ENCODE results near the gene SLC35F5.
"Not testable (repeated sequence)": the region's sequence is repeated elsewhere in the genome, so short reads cannot be mapped to it uniquely, and the experiment has no call there.

Gene SLC35F5, protein sequence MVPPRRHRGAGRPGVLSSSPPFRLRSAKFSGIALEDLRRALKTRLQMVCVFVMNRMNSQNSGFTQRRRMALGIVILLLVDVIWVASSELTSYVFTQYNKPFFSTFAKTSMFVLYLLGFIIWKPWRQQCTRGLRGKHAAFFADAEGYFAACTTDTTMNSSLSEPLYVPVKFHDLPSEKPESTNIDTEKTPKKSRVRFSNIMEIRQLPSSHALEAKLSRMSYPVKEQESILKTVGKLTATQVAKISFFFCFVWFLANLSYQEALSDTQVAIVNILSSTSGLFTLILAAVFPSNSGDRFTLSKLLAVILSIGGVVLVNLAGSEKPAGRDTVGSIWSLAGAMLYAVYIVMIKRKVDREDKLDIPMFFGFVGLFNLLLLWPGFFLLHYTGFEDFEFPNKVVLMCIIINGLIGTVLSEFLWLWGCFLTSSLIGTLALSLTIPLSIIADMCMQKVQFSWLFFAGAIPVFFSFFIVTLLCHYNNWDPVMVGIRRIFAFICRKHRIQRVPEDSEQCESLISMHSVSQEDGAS

DNA sequence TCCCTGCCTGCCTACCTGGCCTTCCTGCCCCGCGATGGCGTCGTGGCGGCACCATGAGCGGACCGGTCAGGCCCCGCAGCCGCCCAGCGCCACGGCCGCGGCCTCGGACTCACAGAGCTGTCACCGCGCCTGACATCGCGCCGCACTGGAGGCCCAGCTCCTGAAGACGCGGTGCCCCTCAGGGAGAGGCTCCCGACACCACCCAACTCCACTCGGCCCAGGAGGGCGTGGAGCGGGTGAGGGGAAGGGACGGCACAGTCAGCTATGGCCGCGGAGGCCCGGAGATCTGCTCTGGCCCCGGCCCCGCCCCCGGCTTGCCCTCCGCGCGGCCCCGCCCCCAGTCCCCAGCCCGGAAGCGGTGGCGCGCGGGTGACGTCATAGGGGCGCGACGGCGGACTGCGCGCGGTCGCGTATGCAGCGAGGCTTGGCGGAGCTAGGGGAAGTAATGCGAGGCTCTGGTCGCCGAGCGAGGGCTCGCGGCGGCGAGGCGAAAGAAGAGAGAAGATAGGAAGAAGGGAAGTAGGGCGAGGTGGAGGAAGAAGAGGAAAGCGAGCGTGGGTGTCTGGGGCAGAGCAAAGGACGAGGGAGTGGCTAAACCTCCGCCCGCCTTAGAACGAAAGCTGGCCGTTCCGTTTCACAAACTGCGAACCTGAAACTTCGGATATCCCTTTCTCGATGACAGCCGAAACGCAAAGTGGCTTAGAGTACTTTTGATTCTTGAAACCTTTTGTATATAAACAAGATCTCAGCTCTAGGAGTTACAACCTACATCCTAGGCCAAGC lies at the start of gene SLC35F5:
TSS of gene SLC35F5 (minus strand) at position 288 of the 783 bp plus-strand sequence. CDS start at position 55, 233 bp downstream.
- peak; percentile 34 to 48 for DNase-seq

DNA sequence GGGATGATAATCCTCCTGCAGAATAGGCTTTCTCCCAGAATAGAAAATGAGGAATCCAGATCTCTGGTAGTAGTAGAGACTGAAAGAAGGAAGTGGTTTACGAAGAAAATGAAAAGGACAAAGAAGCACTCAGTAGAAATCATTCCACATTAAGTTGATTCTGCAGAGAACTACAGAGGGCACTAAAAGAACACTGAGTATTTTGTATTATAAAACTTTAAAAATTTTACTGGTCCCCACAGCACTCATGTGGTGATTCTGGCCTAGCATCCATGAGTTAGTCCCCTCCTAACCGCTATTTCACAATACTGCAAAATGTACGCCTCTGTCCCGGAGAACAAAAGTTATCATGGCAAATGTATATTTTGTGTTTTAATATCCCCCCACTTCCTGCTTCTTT lies 42.9 kb upstream of the SLC35F5 start:
- no peak for DNase-seq

DNA sequence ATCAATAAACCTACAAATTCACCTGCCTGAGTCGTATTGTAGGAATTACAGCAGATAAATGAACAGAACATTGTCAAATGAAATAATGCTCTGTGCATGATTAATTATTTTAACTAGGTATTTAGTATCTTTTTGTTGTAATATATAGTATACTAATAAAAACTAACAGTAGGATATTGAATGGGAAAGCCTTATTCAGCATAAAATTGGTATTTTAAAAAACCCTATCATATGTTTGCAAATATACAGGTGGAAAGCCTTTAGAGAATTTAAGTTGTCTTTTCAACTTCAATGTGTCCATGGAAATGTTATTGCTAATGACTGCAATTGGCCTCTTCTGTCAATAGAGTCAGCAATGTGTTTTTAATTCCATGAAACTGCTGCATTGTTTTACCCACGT lies 40.8 kb upstream of the SLC35F5 start:
- no peak for DNase-seq

DNA sequence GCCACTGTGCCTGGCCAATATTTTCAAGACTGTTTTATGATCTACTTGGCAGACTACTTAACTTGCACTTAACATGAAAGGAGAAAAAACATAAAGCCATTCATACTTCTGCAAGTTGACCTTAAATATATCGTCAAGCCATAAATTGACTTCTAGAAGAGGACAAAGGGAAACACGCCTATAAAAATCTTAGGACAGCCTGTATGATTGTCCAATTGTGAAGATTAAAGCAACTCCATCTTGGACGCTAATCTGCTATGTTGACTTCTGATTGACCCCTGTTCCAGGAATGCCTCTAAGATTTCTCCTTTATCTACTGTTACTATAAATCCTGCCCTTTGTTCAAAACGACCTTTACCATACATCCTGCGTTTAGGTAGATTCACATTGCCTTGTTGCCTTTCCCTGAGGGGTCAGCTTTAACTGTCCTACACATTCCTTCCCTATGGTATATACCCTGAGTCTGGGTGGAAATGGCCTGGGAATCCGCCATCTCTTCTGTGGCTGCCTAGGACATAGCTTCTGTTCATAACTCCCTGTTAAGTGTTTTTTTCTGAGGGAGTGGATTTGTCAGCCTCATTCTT lies 40.2 kb upstream of the SLC35F5 start:
- DNase-seq, result no peak

- DNase-seq, result no peak
Measured at GRCh38 chr2:113795405-113795920, 39.0 kb upstream of the SLC35F5 start.

GRCh38 chr2:113791697-113792590 lies 35.5 kb upstream of the SLC35F5 start:
- no peak for DNase-seq

DNA sequence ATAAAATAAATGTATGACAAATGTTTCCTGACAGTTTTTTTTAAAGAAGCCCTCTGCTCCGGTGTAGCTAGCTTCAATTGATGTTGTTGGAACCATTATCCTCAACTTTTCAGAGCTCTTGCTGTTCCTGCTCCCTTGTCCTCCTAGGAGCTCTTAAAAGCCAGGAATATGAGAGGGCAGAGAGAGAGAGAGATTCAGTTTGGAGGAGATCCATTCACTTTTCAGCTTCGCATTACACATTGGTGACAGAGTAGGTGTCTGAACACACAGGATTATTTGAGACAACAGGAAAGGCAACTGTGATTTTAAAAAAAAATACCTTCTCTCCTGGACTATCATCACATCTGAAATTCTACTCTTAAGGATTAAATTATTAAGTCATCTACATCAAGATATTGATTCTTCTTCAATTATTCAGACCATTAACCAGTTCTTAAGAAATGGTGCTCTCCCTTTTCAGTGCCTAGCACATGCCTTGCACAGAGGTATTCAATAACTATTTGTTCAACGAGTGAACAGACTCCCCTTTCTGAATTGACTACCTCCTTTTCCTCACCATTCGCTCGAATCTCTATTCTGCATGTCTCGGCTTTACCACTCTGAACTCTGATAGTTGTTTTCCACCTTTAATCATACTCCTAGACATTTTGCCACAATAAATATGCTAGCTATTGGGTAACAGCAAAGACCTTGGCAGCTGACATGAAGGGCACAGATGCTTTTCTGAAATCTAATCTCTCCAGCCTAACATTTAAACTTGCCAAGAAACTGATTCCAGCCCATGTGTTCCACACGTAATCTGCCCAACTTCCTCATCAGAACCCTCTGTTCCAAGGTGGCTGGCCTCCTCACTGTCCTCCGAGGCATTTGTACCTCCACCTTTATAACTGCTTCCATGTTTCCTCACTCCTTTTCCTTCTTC lies 28.6 kb upstream of the SLC35F5 start:
- no peak for DNase-seq

DNA sequence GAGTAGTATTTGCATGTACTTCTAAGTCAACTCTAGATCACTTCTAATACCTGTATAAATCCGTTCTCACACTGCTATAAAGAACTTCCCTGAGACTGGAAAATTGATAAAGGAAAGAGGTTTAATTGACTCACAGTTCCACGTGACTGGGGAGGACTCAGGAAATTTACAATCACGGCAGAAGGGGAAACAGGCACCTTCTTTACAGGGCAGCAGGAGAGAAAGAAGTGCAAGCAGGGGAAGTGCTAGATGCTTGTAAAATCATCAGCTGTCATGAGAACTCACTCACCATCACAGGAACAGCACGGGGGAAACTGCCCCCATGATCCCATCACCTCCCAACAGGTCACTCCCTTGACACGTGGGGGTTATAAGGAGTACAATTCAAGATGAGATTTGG lies 24.0 kb upstream of the SLC35F5 start:
- no peak for DNase-seq

- DNase-seq, result no peak
Measured at GRCh38 chr2:113777371-113777770, 20.9 kb upstream of the SLC35F5 start.

DNA sequence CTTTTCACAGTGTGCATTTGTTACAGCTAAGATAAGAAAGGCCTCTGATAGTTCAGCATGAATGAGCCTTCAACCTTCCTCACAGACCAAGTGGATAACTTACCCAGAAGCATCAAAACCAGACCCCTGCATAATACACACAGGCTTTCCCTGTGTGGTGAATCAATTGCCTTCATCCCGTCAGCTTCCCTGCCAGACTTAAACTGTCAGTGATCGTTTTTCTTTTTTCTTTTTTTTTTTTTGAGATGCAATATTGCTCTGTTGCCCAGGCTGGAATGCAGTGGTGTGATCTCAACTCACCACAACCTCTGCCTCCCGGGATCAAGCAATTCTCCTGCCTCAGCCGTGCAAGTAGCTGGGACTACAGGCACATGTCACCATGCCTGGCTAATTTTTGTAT lies 20.5 kb upstream of the SLC35F5 start:
- DNase-seq, result no peak

DNA sequence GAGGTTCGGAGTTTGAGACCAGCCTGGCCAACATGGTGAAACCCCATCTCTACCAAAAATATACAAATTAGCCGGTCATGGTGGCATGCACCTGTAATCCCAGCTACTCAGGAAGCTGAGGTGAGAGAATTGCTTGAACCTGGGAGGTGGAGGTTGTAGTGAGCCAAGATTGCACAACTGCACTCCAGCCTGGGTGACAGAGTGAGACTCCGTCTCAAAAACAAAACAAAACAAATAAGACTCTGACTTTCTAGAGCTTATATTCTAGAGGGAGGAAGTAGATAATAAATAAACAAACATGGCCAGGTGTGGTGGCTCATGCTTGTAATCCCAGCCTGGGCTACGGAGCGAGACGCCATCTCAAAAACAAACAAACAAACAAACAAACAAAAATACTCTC lies 18.2 kb upstream of the SLC35F5 start:
- not testable (repeated sequence) for DNase-seq

DNA sequence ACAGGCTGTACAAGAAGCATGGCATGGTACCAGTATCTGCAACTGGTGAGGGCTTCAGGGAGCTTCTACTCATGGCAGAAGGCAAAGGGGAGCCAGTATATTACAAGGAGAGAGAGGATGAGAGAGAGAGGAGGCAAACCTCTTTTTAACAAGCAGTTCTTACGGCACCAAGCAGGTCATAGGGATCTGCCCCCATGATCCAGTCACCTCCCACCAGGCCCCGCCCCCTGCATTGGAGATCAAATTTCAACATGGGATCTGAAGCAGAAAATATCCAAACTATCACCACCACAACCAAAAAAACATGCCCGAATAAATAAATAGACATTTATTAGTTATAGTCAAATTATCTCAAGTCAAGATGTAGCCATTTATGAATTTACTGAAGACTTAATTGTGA lies 14.5 kb upstream of the SLC35F5 start:
- no peak for DNase-seq

- no peak for DNase-seq
Measured at GRCh38 chr2:113769555-113769954, 13.1 kb upstream of the SLC35F5 start.

- DNase-seq, result no peak
Measured at GRCh38 chr2:113768770-113769169, 12.3 kb upstream of the SLC35F5 start.

DNA sequence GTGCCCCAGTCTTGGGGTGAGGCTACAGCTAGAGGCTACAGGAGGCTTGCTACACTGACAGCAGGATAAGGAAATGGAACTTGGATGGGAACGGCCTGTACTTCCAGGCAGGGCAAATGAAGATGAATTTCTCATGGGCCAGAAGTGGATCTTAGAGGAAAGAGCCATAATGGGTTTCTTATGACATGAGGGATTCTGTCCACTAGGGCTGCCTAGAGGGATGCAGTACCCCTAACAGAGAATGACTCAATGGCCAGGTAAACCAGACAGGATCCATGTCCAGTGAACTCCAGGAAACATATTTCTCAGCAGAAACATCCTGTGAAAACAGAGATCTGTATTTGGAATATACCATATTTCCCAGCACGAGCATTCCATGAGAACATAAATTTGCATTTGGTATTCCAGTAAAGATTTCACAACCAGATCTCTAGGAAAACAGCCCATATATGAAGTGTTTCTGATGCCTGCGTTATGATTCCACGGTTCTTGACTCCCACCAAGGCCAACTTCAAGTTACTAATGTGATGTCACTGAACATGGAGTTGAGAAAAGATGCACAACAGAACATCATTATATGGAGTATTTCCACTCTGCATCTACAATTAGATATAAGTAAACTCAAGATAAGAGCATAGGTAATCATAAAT lies 11.5 kb upstream of the SLC35F5 start:
- DNase-seq, result no peak

DNA sequence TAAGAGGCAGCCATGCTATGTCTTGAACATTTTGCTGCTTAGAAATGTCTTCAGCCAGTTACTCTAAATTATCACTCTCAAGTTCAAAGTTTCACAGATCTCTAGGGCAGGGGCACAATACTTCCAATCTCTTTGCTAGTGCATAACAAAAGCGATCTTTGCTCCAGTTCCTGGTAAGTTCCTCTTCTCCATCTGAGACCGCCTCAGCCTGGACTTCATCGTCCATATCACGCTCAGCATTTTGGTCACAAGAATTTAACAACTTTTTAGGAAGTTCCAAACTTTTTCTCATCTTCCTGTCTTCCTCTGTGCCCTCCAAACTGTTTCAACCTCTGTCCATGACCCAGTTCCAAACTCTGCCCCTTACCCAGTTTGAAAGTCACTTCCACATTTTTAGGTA lies 8.8 kb upstream of the SLC35F5 start:
- DNase-seq, result no peak

- no peak for DNase-seq
Measured at GRCh38 chr2:113762377-113763118, 6.1 kb upstream of the SLC35F5 start.

GRCh38 chr2:113760400-113760799 lies 4.0 kb upstream of the SLC35F5 start:
- DNase-seq, result no peak

DNA sequence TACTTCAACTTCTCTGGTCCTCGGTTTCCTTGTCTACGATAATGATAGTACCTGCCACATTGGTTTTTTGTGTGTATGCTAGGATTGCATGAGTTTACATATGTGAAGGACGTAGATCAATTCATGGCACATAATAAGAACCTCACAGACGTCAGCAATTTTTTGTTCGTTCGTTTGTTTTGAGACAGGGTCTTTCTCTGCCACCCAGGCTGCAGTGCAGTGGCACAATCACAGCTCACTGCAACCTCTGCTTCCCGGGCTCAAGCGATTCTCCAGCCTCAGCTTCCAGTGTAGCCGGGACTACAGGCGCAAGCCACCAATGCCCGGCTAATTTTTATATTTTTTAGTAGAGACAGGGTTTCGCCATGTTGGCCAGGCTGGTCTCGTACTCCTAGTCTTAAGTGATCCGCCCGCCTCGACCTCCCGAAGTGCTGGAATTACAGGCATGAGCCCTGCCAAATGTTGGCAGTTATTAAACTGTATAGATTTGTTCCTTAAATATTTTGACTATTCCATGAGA lies 756 bp upstream of the SLC35F5 start:
- DNase-seq, result no peak

Data from cerebellar nuclear complex (tissue), 1 donor.